Head of caudate nucleus (tissue), 42 donors: ENCODE data around the gene MACC1.
"Not testable (repeated sequence)": the region's sequence is repeated elsewhere in the genome, so short reads cannot be mapped to it uniquely, and the experiment has no call there.

Experiments used
- DNase-seq, 42 donors: peaks; one replicate each; pipeline versions ENCODE4 v3.0.0 to v3.0.0-alpha.2; 2020 to 2021; ENCODE audit warnings: mixed read lengths in 7 of 42
- intact Hi-C: fragments of 100-400 bp; cut with DNase I; formaldehyde crosslinking; loops from one replicate; pipeline ENCODE4 v1.15.0; 2022

The MACC1 gene

DNA sequence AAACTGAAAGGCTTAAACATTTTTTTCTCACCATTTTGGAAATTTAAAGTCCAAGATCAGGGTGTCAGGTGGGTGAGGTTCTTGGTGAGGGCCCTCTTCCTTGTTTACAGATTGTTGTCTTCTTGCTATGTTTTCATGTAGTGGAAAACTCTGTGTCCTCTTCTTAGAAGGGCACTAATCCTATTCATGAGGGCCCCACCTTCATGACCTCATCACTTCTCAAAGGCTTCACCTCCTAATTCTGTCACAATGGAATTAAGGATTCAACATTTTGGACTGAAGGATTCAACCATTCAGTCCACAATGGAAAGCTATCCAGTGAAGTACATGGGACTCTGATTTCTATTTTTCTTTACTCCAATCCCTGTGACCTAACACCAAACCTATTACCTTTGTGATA is 27.3 kb downstream of the MACC1 start:
- no peak for DNase-seq
- intact Hi-C loops: no loop called here

- intact Hi-C loops: no loop called here
- no peak for DNase-seq
Observed at GRCh38 chr7:20188567-20188966, 28.6 kb downstream of the MACC1 start.

- intact Hi-C loops, DNase-seq: not testable (repeated sequence)
Observed at GRCh38 chr7:20187850-20188249, 29.3 kb downstream of the MACC1 start.

DNA sequence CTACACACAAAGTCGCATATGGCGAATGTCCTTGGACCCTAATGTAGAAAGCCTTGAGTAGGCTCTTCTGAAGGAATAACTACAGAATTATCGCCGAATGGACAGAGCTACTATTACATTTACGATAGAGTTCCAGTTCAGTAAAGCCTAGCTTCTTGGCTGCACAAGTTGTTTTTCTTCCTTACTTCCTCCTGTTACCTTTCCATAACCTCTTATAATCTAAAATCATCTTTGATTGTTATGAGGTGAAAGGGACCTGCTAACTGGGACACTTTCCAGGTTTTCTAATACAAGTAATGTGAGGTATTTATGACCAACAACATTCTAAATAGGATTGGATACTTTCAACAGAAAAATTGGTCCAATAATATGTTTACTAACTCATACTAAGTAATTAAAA is 31.2 kb downstream of the MACC1 start:
- no peak for DNase-seq
- intact Hi-C loops: no loop called here

DNA sequence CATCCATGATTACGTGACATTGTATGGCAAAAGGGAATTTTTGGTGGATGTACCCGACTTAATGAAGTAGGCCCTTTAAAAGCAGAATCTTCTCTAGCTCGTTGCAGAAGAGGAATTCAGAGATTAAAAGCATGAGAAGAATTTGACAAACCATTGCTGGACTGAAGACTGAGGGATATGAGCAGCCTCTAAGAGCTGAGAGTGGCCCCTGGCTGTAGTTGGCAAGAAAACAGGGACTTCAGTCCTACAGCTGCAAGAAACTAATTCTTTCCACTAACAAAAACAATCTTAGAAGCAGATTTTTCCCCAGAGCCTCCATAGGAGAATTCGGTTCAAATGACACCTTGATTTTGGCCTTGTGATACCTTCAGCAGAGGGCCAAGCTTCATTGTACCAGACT is 34.1 kb downstream of the MACC1 start:
- intact Hi-C loops: no loop called here
- DNase-seq: no peak

GRCh38 chr7:20176578-20177242 is 40.5 kb downstream of the MACC1 start:
- no peak for DNase-seq
- intact Hi-C loops: no loop called here

GRCh38 chr7:20173828-20174227 is 43.4 kb downstream of the MACC1 start:
- intact Hi-C loops: no loop called here
- DNase-seq: no peak

DNA sequence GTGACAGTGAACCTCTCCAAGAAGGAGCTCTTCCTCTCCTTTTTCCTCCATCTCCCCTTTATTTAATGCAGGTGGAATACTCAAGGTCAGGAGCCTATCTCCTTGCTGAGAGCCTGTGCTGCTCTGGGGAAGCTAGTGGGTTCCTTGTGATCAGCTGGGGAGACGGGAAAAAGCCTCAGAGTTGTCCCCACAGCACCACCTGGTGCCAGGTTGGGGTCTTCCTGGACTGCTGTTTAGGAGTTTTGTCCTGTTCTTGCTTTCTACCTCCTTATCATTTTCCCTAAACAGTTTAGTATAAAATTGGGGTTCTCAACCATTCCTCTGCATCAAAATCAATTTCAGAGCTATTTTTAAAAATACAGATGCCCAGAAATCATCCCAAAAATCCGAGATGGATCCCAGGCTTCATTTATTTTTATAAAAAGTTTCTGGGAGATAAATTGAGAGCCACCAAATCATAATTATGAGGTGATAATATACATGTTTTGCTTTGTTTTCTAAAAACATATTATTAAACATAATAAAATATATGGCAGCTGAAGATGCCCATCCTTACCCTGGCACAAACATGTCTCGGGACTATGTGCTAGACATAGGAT is 44.3 kb downstream of the MACC1 start:
- intact Hi-C loops: no loop called here
- peak; percentile 17 to 79 (median 51) for DNase-seq

DNA sequence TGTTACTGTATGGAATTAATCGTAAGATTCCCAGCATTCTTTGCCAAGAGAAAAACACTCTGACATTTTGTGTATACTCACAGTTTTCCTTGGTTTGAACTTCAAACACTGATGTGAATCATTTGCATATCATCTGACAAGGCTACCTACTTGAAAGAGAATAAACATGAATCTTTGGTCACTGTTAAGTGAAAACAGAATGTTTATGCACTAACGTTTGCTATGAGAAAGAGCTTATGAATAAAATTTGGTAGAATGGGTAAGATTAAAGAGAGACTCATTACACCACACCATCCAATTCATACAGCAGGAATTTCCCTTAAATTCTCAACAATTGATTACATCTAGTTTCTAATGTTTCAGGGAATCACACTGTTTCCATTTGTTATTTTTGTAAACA is 46.6 kb downstream of the MACC1 start:
- intact Hi-C loops: no loop called here
- DNase-seq: no peak

- intact Hi-C loops: no loop called here
- DNase-seq: no peak
Observed at GRCh38 chr7:20165146-20165510, 52.1 kb downstream of the MACC1 start.

DNA sequence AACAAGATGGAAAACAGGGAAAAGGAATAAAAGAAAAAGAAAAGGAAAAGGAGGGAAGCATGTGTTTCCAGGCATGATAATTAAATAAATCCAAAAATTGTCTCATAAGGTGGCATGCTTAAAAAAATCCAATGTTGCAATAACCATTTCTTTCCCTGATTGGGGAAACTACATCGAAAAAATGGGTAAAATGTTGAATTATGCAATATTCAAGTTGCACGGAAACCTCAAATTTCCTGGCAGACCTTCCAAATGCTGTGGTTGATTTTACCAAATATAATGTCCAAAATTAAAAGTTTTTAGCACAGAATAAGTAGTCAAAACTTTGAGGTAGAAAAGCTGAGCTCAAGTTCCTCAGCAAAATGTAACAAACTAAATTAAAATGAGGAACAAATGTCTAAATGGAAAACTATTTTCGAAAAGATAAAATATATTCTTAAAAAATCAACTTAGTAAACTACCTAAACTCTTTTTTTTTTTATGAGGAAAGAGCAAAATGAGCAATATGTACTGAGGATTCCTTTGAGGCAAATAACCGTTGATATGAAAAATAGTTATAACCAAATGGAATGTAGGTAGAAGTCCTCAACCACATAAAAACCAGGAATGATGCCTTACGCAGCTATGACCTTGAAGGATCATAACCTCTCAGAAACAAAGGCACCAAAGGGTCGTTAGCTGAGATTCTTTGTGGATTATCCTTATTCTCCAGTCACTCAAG is 52.6 kb downstream of the MACC1 start:
- no peak for DNase-seq
- intact Hi-C loops: no loop called here

DNA sequence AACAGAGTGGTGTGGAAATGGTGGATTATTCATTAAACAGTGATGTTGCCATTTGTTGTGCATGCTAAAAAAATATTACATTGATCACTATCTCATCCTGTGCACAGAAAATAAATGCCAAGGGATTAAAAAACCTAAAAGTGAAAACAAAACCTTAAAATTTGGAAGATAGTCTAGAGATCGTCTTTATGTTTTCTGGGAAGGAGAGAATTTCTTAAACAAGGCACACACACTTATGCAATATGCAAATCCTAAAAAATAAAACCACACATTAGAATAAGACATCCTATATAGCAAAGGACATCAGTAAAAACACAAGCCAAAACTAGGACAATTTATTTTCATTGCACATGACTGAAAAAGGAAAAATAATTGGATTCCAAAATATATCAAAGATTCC is 54.5 kb downstream of the MACC1 start:
- intact Hi-C loops: loop anchor here (2.0 kb wide), 1 partner anchor 148 kb away; no protein-coding TSS in a partner anchor
- DNase-seq: no peak

DNA sequence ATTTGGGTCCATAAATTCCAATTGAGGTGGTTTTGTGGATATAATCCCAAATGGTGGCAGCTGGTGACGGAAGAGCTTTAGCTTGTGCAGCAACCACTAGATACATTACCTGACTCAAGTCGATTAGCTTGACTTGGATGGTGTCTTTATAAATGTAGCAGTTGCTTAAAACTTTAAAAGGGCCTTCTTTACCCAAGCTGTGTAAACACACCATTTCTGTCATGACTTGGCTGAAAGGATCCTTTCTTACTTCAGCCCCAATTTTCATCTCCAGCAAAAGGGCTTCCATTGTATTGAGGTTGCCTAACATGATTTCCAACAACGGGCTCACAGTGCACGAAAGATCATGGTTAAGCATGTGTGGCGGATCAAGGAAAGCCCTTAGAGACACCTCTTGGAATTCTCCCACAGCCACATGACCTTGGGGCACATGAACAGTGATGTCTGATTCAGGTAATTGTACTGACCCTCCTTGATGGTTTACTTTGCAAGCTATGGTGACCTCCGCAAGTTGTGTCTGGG is 57.9 kb downstream of the MACC1 start:
- peak in 1 of 42 donors; percentile 1 for DNase-seq
- intact Hi-C loops: loop anchor here (2.0 kb wide), 1 partner anchor 440 kb away; no protein-coding TSS in a partner anchor

GRCh38 chr7:20158684-20159083 is 58.5 kb downstream of the MACC1 start:
- peak in 15 of 42 donors; percentile 5 to 69 (median 25) for DNase-seq
- intact Hi-C loops: loop anchor here (2.0 kb wide), 1 partner anchor 440 kb away; no protein-coding TSS in a partner anchor

DNA sequence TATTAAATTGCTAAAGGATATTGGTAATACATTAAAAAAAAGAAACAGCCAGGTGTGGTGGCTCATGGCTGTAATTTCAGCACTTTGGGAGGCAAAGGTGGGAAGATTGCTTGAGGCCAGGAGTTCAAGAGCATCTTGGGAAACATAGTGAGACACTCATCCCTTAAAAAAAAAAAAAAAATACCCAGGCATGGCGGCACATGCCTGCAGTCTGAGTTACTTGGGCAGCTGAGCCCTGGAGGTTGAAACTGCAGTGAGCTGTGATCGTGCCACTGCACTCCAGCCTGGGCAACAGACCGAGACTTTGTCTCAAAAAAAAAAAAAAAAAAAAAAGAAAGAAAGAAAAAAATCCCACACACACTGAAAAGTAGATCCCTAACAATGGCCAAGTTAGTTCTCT is 59.7 kb downstream of the MACC1 start:
- no peak for DNase-seq
- intact Hi-C loops: no loop called here

DNA sequence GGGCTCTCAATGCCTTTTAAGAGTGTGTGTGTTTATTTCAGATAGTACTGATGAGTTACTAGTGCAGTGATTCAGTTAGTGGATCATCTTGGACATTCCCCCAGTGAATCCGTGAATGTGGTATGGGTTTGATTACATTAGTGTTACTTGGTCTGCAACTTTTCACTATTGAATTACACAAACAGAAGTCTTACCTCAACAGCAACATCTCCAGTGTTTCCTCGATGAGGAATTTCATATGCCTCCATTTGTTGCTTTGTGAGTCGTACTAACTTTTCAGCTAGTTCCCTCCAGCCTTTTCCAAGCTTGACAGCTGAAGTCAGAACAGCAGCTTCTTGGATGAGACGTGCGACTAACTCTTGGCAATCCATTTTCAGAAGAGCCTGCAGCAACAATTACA is 63.2 kb downstream of the MACC1 start:
- intact Hi-C loops: no loop called here
- DNase-seq: no peak

- intact Hi-C loops: no loop called here
- no peak for DNase-seq
Observed at GRCh38 chr7:20153567-20153966, 63.6 kb downstream of the MACC1 start.

- DNase-seq: no peak
- intact Hi-C loops: no loop called here
Observed at GRCh38 chr7:20152511-20152910, 64.7 kb downstream of the MACC1 start.

- no peak for DNase-seq
Observed at GRCh38 chr7:20151708-20152456, 65.3 kb downstream of the MACC1 start.

GRCh38 chr7:20146451-20146850 is 70.7 kb downstream of the MACC1 start:
- DNase-seq: no peak

More at GRCh38 chr7:20151708-20152456, 65.3 kb downstream of the MACC1 start:
- intact Hi-C loops: no loop called here

More at GRCh38 chr7:20146451-20146850, 70.7 kb downstream of the MACC1 start:
- intact Hi-C loops: no loop called here
